Spleen (tissue), 7 donors: ENCODE measurements around the gene TBL1X.

ENCODE experiments used
- CTCF ChIP-seq, 11 experiments: fragments of 200-600 bp in 7 of 11; fragments of 450-650 bp in 4 of 11; sonication (generic) in 4 of 11; IDR thresholded peaks in 8 of 11; conservative IDR thresholded peaks in 3 of 11; 1 replicate in 7 of 11; 2 replicates in 4 of 11; pipeline versions ENCODE4 v1.4.0 to v1.8.0; 2016 to 2021; ENCODE audit warnings: antibody characterized with exemption in 11 of 11, inconsistent platforms in 4 of 11, mild to moderate bottlenecking in 1 of 11
- POLR2A ChIP-seq, 3 donors: fragments of 450-650 bp; IDR thresholded peaks; one replicate each; pipeline ENCODE4 v1.5.1; 2017; ENCODE audit warnings: antibody characterized with exemption in 3 of 3, mild to moderate bottlenecking in 1 of 3
- POLR2AphosphoS5 ChIP-seq, 3 donors: sonication (generic); formaldehyde crosslinking; IDR thresholded peaks; one replicate each; pipeline ENCODE4 v1.5.1; 2017; ENCODE audit warnings: antibody characterized with exemption in 3 of 3
- donor health status: DM: no; HTN: no; CAD: no; lungs with moderate emphysema.
- donor health status: DM: no; HTN: no; CAD: no.
- donor health status: DM: no; HTN: no; CAD: no.

DNA sequence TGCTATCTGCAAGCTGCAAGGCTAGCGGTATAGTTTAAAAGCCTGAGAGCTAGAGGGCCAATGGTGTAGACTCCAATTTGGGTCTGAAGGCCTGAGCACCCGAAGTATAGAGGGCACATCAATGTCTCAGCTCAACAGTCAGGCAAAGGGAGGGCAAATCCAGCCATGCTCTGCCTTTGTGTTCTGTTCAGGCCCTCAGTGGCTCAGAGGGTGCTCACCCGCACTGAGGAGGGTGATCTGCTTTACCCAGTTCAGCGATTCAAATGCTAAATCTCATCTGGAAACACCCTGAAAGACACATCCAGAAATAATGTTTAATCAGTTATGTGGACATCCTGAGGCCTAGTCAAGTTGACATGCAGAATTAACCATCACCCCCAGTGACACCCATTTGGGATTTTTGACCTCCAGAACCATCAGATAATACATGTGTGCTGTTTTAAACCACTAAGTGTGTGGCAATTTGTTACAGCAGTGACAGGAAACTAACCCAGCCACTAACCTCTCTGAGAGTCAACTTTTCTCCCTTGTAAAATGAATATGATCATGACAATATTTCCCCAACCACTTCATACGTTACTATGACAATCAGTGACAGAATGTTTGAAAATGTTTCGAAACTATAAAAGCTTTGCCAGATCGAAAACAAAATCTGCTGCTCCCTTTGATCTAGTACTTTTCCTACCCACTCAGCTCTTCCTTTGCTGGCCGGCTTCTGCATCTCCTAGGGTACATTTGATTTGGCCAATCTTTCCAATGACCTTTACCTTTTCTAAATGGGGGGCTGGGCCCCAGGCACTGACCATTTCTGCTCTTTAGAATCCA lies 8.4 kb upstream of the TBL1X start:
- no peak for TF ChIP-seq POLR2A (IDR thresholded peaks at IDR 0.05)
- TF ChIP-seq CTCF (IDR thresholded peaks at IDR 0.05 in 8 of 11, conservative IDR thresholded peaks at IDR 0.05 in 3 of 11): no peak
- no peak for TF ChIP-seq POLR2AphosphoS5 (IDR thresholded peaks at IDR 0.05)
